NCI-H510A (cell line): ENCODE results near the gene OR10Z1.
A peak's percentile ranks its signal among the peaks of the same experiment; 100 is the strongest.

Source experiments
- DNase-seq: peaks from one replicate; lab custom pipeline; 2025; lab: John Stamatoyannopoulos, UW

Gene OR10Z1

GRCh38 chr1:158604968-158605367, at the start of gene OR10Z1:
TSS of gene OR10Z1 (plus strand) at chr1:158605268. CDS start at chr1:158606439, 1,171 bp downstream.
- DNase-seq, result no peak

GRCh38 chr1:158559696-158560095, 45.4 kb upstream of the OR10Z1 start:
- no peak for DNase-seq

- DNase-seq, result no peak
These were observed 41.2 kb upstream of the OR10Z1 start for GRCh38 chr1:158563853-158564252.

- no peak for DNase-seq
These were observed 40.5 kb upstream of the OR10Z1 start for GRCh38 chr1:158564608-158565007.

GRCh38 chr1:158570480-158570879, 34.6 kb upstream of the OR10Z1 start, which contains the start of gene OR6P1:
TSS of gene OR6P1 (minus strand) at chr1:158570580. CDS start at chr1:158563604, 6,976 bp downstream.
- no peak for DNase-seq

- DNase-seq, result no peak
These were observed 32.8 kb upstream of the OR10Z1 start for GRCh38 chr1:158572226-158572625.

- no peak for DNase-seq
These were observed 27.5 kb upstream of the OR10Z1 start for GRCh38 chr1:158577561-158577960.

- no peak for DNase-seq
These were observed 25.3 kb upstream of the OR10Z1 start, which contains the start of gene OR10X1 for GRCh38 chr1:158579733-158580132. TSS of gene OR10X1 (minus strand) at chr1:158579899. CDS start at chr1:158579899, 0 bp downstream.

GRCh38 chr1:158583962-158584361, 21.1 kb upstream of the OR10Z1 start:
- no peak for DNase-seq

GRCh38 chr1:158586942-158587341, 18.1 kb upstream of the OR10Z1 start:
- no peak for DNase-seq

GRCh38 chr1:158600735-158601134, 4.3 kb upstream of the OR10Z1 start:
- DNase-seq, result no peak

- DNase-seq, result no peak
These were observed 2.2 kb downstream of the OR10Z1 start for GRCh38 chr1:158607296-158607695.

- DNase-seq, result no peak
These were observed 6.8 kb downstream of the OR10Z1 start for GRCh38 chr1:158611916-158612315.

GRCh38 chr1:158613764-158614163, 8.7 kb downstream of the OR10Z1 start:
- DNase-seq, result no peak

- DNase-seq, result no peak
These were observed 33.1 kb downstream of the OR10Z1 start for GRCh38 chr1:158638146-158638545.

- DNase-seq, result no peak
These were observed 33.8 kb downstream of the OR10Z1 start for GRCh38 chr1:158638904-158639303.

- DNase-seq, result no peak
These were observed 39.4 kb downstream of the OR10Z1 start for GRCh38 chr1:158644449-158644848.

GRCh38 chr1:158646465-158646864, 41.4 kb downstream of the OR10Z1 start:
- no peak for DNase-seq

GRCh38 chr1:158649052-158649451, 44.0 kb downstream of the OR10Z1 start:
- no peak for DNase-seq

GRCh38 chr1:158652721-158653334, 47.8 kb downstream of the OR10Z1 start:
- DNase-seq, result no peak

- no peak for DNase-seq
These were observed 49.0 kb downstream of the OR10Z1 start for GRCh38 chr1:158654086-158654485.

- DNase-seq, result peak; percentile 48
These were observed 49.5 kb downstream of the OR10Z1 start for GRCh38 chr1:158654571-158654970.
